SHP77 treated with DMSO at 0.1 percent for 48 hours (cell line): ENCODE results near the gene FARP1.

Experiments
- DNase-seq: peaks from one replicate; lab custom pipeline; 2025; lab: John Stamatoyannopoulos, UW

FARP1 gene

DNA sequence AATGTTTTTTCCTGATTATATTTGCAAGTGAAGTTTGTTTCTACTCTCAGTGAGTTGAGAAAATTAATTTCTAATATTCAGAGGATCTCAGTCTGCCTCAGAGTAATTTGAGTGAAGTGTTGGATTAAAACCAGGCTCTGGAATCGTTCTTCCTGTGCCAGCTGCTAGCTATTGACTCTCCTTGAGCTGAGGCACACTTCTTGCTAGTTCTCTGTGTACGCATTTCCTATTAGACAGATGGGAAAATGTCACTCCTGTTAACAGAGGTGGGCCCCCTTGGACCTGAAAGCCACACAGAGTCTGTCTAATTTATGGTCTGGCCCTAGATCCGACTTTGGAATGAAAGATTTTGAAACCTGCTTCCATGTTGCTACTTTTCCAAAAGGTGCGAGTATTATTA is 141.8 kb downstream of the FARP1 start:
- peak; percentile 82 for DNase-seq

DNA sequence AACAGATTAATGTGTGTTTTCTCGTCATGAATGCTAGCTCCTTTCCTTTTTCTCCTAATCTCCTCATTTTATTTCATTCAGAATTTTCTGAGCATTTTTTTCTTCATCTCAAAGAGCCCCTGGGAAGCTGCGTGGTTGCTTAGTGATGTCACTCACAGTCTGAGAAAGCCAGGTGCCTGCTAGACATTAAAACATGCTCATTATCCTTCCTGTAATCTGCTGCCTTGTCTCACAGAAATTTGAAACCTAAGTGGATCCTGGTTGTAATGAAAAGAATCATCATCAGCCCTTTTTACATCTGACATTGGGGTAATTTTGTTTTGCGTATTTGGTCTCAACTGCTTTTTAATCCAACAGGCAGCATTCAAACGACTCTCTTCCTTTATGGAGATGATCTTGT is 142.4 kb downstream of the FARP1 start:
- DNase-seq, result peak; percentile 82

DNA sequence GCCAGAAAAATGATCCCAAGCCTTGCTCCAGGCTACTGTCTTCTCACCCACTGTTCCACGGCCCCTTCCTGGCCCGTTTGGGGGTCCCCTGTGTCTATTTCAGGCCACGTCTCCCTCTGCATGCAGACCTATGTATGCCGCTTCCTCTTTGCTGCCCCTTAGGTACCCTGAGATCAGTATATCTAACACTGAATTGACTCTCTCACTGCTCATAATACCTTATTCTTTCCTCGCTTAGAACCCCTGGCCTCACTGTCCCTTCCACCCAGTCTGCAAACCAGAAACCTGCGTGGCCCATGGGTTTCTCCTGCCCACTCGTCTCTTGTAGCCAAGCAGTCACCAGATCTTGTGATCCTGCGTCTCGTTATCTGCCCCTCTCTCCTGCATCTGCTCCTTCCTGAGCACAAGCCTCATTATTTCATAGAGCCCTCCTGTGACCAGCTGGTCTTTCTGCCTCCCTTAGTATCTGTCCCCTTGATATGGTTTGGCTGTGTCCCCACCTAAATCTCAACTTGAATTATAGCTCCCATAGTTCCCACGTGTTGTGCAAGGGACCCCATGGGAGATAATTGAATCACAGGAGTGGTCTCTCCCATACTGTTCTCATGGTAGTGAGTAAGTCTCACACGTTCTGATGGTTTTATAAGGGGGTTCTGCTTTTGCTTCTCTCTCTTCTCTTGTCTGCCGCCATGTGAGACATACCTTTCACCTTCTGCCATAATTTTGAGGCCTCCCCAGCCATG is 143.1 kb downstream of the FARP1 start:
- DNase-seq, result peak; percentile 77

DNA sequence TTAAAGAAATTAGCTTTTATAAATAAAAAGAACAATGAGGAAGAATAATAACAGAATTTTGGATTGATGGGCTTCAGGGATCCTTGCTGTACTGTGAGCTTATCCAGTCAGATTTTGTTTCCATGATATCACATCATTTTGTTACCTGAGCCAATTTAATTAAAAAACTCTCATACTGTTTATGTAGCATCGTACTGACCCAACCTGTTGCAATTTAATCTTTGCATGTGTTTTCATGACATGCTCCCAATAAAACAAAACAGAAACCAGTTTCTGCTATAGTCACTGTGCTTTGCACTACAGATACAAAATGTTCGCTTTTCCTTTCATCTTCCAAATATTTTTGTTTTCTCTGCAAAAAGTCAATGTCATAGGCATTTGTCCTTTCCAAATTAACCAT is 143.9 kb downstream of the FARP1 start:
- no peak for DNase-seq

GRCh38 chr13:98288211-98288610 is 145.3 kb downstream of the FARP1 start:
- DNase-seq, result no peak

DNA sequence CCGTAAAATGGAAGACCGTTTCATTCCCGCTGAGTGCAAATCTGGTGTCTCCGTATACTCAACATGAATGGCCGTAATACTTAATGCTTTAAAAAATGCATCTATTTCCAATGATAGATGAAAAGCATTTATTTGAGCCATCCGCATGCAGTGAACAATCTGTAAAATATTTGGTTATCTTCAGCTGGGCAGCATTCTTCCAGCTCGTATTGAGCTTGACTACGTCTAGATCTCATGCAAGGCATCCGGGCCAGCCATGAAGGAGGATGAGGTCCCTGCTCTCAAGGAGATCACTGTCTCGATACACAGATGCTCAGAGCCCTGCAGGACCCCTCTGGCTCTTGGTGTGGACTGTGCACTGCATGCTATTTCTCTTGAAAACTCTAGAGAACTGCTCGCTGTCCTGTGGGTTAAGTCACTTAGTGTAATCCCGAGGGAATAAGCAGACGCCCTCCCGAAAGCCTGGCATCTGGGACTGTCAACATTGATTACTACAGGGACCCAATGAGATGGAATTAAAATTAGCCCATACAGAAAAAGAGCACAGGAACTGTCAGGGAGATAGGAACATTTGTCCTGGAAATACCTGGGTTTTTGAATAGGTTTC is 146.5 kb downstream of the FARP1 start:
- DNase-seq, result no peak

DNA sequence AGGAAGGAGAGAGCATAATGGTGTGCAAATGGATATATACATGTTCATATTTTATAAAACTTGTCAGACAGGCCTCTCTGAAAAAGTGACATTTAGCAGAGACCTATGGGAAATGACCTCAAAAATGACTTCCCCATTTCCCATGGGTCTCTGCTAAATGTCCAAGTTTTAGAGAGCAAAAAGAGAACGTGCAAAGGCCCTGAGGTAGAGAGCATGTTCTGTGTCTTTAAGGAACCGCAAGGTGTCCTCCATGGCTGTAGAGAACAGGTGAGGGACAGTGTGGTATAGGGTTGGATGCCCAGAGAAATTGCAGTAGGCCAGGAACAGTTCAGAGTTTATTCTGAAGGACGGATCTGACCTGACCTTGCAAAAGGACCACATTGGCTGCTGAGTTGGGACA is 147.4 kb downstream of the FARP1 start:
- no peak for DNase-seq

DNA sequence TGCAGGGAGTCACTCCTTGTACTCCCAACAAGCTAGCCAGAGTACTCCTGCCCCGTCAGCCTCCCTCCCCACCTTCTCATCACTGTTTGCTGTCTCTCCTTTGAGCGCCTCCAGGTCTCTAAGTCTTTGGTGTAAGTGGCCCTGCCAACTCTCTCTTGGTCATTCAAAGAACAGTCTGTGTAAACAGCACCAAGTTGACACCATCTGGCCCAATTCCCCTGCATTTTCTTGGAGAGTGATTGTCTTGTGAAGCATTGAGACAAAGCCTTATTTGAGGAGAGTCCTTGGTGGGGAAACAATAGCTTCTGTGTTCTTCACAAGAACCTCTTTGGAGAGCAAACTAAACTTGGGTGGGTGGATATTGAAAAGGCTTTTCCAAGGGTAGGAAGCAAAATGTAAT is 148.8 kb downstream of the FARP1 start:
- DNase-seq, result no peak

GRCh38 chr13:98293103-98293502 is 150.2 kb downstream of the FARP1 start:
- peak; percentile 50 for DNase-seq

GRCh38 chr13:98293570-98294142 is 150.8 kb downstream of the FARP1 start:
- DNase-seq, result no peak

DNA sequence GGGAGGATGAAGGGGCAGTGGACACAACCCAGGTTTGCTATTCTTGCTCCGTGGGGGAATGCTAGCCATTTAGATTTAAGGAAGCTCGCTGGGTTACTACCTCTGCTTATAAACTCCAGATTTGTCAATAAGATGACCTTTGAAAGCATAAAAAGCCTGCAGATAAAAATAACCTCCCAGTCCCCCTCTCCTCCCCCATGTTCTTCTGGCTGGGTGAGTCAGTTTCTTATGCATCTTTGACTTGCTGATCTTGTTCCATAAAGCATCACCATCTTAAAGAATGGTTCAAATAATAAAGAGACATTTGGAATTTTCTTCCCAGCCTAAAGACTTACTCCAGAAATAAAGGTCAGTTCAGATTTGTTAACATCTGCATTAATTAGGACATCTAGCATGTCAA is 152.5 kb downstream of the FARP1 start:
- no peak for DNase-seq

GRCh38 chr13:98297051-98297450 is 154.2 kb downstream of the FARP1 start:
- DNase-seq, result peak; percentile 72

GRCh38 chr13:98297745-98298144 is 154.9 kb downstream of the FARP1 start:
- DNase-seq, result no peak

- DNase-seq, result no peak
These were observed 155.7 kb downstream of the FARP1 start for GRCh38 chr13:98298599-98298998.

- DNase-seq, result no peak
These were observed 156.5 kb downstream of the FARP1 start for GRCh38 chr13:98299235-98299965.

DNA sequence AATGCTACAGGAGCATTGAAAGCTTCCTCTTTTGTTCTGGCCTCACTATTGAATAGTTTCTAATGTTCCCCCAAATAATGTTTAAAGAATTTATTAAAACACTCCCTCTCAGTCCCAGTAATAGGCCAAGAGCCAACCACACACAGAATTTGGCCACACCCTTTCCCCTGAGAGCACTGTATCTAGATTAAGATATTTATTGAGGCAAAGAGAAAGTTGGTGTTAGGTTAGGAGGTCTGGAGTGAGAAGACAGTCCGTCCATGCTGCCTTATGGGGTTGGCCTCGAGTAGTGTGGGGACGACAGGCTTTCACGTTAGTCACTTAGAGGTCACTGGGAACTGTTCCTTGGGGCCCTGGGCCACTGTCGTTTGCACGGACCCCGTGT is 157.1 kb downstream of the FARP1 start:
- no peak for DNase-seq

GRCh38 chr13:98300956-98301641 is 158.2 kb downstream of the FARP1 start:
- DNase-seq, result peak; percentile 24

- no peak for DNase-seq
These were observed 158.8 kb downstream of the FARP1 start for GRCh38 chr13:98301721-98302120.

GRCh38 chr13:98303858-98304257 is 161.0 kb downstream of the FARP1 start:
- no peak for DNase-seq

DNA sequence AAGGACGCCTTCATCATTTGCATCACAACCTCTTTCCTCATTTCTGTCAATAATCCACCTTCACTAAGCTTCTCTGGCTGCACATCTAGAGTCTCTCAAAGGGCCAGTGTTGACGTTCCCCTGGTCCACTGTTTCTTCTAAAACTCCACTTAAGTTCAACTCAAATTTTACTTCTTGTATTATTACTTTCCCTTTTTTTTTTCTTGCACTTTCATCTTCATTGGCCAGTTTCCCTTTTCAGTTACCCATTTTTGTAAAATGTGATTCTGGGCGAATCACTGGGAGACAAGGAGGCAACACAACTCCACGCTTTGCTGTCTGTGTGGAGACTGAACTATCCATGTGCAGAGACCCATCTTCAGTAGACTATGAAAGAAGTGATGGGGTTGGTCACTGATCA is 162.8 kb downstream of the FARP1 start:
- no peak for DNase-seq

DNA sequence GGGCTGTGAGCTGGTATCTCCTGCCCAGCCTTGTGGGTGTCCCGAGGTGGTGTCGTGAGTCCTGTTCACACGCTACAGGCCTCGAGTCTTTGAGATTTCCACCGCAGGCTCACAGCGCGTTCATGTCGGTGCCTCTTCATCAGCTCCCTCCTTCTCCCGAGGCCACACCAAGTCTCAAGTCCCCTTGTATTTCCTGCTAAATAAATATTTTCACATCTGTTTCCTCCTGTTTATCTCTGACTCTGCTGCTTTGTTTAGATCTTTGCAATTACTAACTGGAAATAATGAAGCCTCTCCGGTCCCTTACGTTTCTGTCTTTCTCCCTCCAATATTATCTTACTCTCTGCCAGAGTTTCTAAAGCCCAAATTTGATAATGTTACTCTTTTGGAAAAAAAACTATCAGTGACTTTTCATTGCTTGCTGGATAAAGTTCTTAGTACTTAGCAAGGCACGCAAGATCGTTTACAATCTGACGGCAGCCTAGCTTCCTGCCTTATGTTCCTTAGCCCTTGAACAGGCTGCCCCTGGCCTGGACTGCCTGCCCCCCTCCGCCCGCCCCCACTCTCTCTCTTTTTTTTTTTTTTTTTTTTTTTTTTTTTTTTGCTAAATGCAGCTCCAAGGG is 164.7 kb downstream of the FARP1 start:
- DNase-seq, result no peak
